Lung microvascular endothelial cell (primary cell): Measurements from ENCODE around the gene GSTM3. TPM values are rescaled to one million over a fixed set of nuclear protein-coding genes. Genes with fewer than 3 reads are reported as not detected.
"Not testable (repeated sequence)": the region's sequence is repeated elsewhere in the genome, so short reads cannot be mapped to it uniquely, and the experiment has no call there.

Experiments used
- DNase-seq, 2 donors: peaks; one replicate each; pipeline versions ENCODE4 v3.0.0 to v3.0.0-alpha.2; 2010; ENCODE audit warnings: low read depth in 2 of 2
- total RNA-seq: library from RNA; depleted of rRNA; stranded (reverse); fragments of >200 nt; gene quantifications from 2 replicates; pipeline ENCODE4 v1.2.1, GENCODE V29; 2014

The GSTM3 gene
- total RNA-seq, 1 donor from 2014 or later = 36.3 TPM

DNA sequence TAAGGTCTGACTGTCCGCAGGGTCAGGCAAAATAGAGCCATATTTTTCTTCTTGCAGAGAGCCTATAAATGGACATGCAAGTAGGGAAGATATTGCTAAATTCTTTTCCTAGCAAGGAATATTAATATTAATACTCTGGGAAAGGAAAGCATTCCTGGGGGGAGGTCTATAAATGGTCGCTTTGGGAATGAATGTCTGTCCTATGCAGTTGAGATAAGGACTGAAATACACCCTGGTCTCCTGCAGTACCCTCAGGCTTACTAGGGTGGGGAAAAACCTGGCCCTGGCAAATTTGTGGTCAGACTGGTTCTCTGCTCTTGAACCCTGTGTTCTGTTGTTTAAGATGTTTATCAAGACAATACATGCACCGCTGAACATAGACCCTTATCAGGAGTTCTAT, 37.9 kb downstream of the GSTM3 start:
- DNase-seq = not testable (repeated sequence)

DNA sequence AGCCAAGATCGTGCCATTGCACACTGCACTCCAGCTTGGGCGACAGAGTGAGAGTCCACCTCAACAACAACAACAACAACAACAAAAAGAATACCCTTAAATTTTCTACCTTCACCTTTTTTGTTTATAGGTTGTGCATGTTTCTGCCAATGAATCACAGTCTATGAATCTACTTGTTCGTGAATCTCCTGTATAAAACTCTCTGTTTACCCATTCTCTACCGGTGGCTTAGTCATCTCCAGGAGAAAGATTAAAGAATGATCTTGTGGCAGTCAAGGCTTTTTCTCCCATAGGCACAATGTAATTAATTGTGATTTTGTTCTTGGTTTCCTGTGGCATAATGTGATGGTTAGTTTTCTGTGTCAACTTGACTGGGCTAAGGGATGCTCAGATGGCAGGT, 43.0 kb downstream of the GSTM3 start:
- DNase-seq = peak in 1 of 2 donors; percentile 32

GRCh38 chr1:109697066-109697465, 43.8 kb downstream of the GSTM3 start:
- DNase-seq = no peak

DNA sequence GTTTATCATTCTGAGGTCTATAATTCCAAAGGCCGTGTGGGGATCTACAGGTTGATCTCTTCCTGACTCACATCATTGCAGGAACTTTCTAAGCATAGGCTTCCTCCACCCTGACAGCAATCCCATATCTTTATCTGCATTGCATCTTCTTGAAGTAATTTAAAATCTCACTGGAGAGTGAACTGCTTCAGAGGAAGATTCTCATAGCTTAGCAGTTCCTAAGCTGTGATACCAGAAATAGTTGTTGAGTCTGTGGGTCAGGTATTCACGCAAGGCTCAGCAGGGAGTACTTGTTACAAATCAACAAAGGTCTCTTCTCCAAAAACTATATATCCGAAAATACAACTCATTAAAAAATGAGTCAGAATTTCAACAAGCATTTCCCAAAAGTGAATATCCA, 45.7 kb downstream of the GSTM3 start:
- DNase-seq = not testable (repeated sequence)

- not testable (repeated sequence) for DNase-seq
Observed at GRCh38 chr1:109694400-109694799, 46.4 kb downstream of the GSTM3 start.

DNA sequence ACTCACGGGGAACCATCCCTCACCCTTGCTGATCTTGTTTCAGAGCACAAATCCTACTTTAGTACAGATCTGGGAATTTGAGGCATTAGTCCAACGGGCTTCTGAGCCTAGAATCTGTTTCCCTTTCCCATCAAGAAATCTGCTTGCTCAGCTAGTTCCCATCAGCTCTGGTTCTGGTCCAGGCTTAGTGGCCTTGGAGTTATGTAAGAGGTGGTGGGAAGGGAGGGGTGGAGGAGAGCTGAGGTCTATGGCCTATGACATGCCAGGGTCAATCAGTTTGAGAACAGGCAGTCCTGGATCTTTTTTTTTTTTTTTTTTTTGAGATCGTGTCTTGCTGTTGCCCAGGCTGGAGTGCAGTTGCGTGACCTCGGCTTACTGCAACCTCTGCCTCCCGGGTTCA, 49.1 kb downstream of the GSTM3 start:
- DNase-seq = no peak

DNA sequence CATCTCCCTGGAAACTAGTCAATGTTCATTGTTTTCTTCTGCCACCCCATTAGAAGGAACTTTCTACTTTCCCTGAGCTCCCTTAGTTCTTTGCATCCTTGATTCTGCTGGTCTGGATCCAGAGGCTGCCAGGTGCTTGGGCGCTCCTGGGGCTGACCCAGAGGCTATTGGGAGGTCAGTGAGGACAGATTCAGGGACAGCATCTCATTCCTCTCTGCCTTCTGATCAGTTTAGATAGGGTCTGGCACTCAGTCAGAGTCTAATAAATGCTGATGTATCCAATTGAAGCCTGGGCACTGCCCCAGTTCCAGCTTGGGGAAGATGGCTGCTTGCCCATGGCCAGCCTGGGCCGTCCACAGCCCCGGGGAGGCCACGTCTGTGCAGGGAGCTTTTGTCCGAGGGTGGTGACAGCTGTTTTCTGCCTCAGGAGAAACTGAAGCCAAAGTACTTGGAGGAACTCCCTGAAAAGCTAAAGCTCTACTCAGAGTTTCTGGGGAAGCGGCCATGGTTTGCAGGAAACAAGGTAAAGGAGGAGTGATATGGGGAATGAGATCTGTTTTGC, 50.9 kb downstream of the GSTM3 start:
- no peak for DNase-seq

DNA sequence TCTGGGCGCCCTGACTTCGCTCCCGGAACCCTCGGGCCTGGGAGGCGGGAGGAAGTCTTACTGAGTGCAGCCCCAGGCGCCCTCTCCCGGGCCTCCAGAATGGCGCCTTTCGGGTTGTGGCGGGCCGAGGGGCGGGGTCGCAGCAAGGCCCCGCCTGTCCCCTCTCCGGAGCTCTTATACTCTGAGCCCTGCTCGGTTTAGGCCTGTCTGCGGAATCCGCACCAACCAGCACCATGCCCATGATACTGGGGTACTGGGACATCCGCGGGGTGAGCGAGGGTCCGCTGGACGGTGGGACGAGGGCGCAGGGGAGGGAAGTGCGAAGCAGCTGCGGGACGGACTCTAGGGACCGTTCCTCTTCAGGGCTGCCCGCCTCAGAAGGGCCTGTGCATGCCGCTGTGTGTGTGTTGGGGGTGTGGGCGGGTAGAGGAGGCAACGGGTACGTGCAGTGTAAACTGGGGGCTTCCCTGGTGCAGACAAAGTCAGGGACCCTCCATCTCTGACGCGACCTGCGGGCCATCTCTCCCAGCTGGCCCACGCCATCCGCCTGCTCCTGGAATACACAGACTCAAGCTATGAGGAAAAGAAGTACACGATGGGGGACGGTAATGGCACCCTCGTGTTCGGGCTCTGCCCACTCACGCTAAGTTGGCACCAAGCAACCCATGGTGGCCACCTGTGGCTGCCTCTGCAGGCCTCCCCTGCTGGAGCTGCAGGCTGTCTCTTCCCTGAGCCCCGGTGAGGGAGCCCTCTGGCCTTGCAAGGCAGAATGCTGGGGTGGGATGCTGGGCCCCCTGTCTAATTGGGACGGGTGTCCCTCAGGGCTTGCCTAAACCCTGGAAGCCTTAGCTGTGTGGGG, 53.0 kb downstream of the GSTM3 start, which contains the start of gene GSTM1:
Gene GSTM1 (plus strand): TSS at position 177 of the 859 bp plus-strand sequence. CDS start 57 bp downstream, at position 234.
- DNase-seq = peak; percentile 63 to 82

- DNase-seq = not testable (repeated sequence)
Observed at GRCh38 chr1:109687109-109687508, 53.7 kb downstream of the GSTM3 start.

DNA sequence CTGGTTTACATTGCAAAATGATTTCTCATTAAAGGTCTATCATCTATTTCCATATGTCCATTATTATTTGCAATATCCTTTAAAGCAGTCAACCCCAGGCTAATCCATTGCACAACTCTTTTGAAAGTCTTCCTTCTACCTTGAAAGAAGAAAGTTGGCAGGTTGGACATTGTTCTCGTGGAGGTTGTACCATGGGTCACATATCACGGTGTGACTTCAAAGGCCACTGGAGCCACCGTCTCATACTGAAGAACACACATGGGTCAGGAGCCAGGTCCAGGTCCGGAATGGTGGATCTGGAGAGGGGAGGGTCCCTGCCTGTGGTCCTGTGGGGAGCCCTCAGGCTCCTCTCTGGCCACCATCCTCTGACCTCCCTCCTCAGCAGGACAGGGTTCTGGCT, 54.9 kb downstream of the GSTM3 start:
- DNase-seq = not testable (repeated sequence)

DNA sequence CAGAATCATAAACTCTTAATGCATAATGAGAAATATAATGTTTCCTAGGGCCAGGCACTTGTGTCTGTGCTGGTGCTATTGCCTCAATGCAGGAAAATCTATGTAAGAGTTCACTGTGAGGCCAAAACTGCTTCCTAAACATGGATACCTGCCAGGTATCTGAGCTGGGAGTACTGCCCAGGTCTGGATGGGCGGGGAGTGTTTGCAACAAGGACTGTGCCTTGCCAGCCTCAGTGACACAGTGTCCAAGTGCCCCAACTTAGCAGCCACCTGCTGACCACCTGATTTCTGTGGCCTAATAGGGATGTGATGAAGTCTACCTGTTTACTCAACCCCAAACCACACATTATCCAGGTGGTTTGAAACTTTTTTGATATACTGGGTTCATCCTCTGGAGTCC, 55.4 kb downstream of the GSTM3 start:
- DNase-seq = not testable (repeated sequence)

GRCh38 chr1:109684777-109685176, 56.1 kb downstream of the GSTM3 start:
- not testable (repeated sequence) for DNase-seq

Other genes with a start within 250 kb of the GSTM3 start
- gene CYB561D1, start 246.9 kb downstream of the GSTM3 start, total RNA-seq = 3.1 and 4.6 TPM in 2 replicates
- 0.65 and 1.4 TPM in 2 replicates for gene AMIGO1, start 231.3 kb downstream of the GSTM3 start, total RNA-seq
- 0.20 and 0.22 TPM in 2 replicates for gene GPR61, start 201.2 kb downstream of the GSTM3 start, total RNA-seq
- 8.7 and 11.8 TPM in 2 replicates for gene GNAI3, start 192.4 kb downstream of the GSTM3 start, total RNA-seq
- under 0.01 and 0.22 TPM in 2 replicates for gene GNAT2, start 121.4 kb downstream of the GSTM3 start, total RNA-seq
- gene AMPD2, start 121.2 kb downstream of the GSTM3 start, total RNA-seq = 25.3 and 26.8 TPM in 2 replicates
- 0.40 and 0.65 TPM in 2 replicates for gene GSTM4, start 84.9 kb downstream of the GSTM3 start, total RNA-seq
- 0.87 and 1.4 TPM in 2 replicates for gene GSTM2, start 73.0 kb downstream of the GSTM3 start, total RNA-seq
- not detected in 2 replicates for gene GSTM1, start 53.2 kb downstream of the GSTM3 start, total RNA-seq
- gene GSTM5, start 28.8 kb downstream of the GSTM3 start, total RNA-seq = under 0.01 TPM in 1 of 2 replicates, not detected in the other
- not detected in 2 replicates for gene EPS8L3, start 22.9 kb upstream of the GSTM3 start, total RNA-seq
- gene CSF1, start 169.8 kb upstream of the GSTM3 start, total RNA-seq = 4.2 and 5.2 TPM in 2 replicates
- 32.7 and 36.1 TPM in 2 replicates for gene AHCYL1, start 243.7 kb upstream of the GSTM3 start, total RNA-seq